Measurements from ENCODE around the gene KCNK4.

- no peak for TF ChIP-seq CTCF (IDR thresholded peaks at IDR 0.05; ENCODE audit: insufficient read depth, low read depth, low read length)
- no peak for TF ChIP-seq EZH2 (IDR thresholded peaks at IDR 0.05; ENCODE audit: insufficient read depth, low read length)
Observed at GRCh38 chr11:64268025-64268892, 22.8 kb upstream of the KCNK4 start.

All from astrocyte (in vitro differentiated cells and primary cell).